Ovary (tissue), 9 donors: ENCODE data around the gene ABL1. TPM values are rescaled to one million over a fixed set of nuclear protein-coding genes. Genes with fewer than 3 reads are reported as not detected.

ENCODE experiments used
- DNase-seq, 5 donors: peaks; one replicate each; pipeline ENCODE4 v3.0.0-alpha.2; 2019 to 2020
- H3K27ac ChIP-seq, 2 donors: fragments of 200-600 bp; one replicate each; pipeline versions ENCODE4 v1.5.1 to v1.8.0; 2019 to 2022
- H3K27me3 ChIP-seq: fragments of 200-600 bp; one replicate; pipeline ENCODE4 v1.8.0; 2022
- H3K36me3 ChIP-seq: fragments of 200-600 bp; sonication (generic); one replicate; pipeline ENCODE4 v1.5.1; 2019
- H3K4me1 ChIP-seq: one replicate; pipeline ENCODE4 v1.8.1; 2013; ENCODE audit warnings: mild to moderate bottlenecking, moderate library complexity; ENCODE audit not compliant: insufficient read depth
- H3K4me3 ChIP-seq: fragments of 200-600 bp; sonication (generic); one replicate; pipeline ENCODE4 v1.5.1; 2017
- H3K9me3 ChIP-seq, 2 donors: fragments of 200-600 bp in 1 of 2; sonication (generic) in 1 of 2; one replicate each; pipeline versions ENCODE4 v1.5.1 to v1.8.1; 2013 to 2019; ENCODE audit warnings: mild to moderate bottlenecking in 1 of 2, moderate library complexity in 1 of 2
- EP300 ChIP-seq: sonication (generic); formaldehyde crosslinking; IDR thresholded peaks from one replicate; pipeline ENCODE4 v1.6.1; 2017; ENCODE audit warnings: antibody characterized with exemption
- POLR2A ChIP-seq: fragments of 450-650 bp; IDR thresholded peaks from one replicate; pipeline ENCODE4 v1.6.1; 2017; ENCODE audit warnings: antibody characterized with exemption, mild to moderate bottlenecking, moderate library complexity
- WGBS, 3 donors: extraction: QIAGEN DNeasy Blood & Tissue Kit in 1 of 3; methylation state at CpG; one replicate each; pipeline versions ENCODE4 v1.1.5 to v1.1.7; 2013 to 2017; 5-methylcytosine and 5-hydroxymethylcytosine counted together
- intact Hi-C, 4 donors: fragments of 100-400 bp; cut with DNase I; formaldehyde crosslinking; loops; one replicate each; pipeline versions ENCODE4 v1.11.0 to v1.15.1; 2022 to 2023
- polyA plus RNA-seq, 2 donors: library from polyadenylated mRNA; stranded (reverse); fragments of 200-250 nt in 1 of 2; fragments of 350-450 nt in 1 of 2; fragmentation: Illumina TruSeq in 1 of 2; extraction: RNeasy Lipid Tissue Mini Kit (QIAGEN cat#74804) in 1 of 2; gene quantifications; one replicate each; pipeline ENCODE4 v1.2.3, GENCODE V29; 2013 to 2014
- total RNA-seq, 7 donors: library from RNA; depleted of rRNA in 2 of 7; stranded (reverse); fragments of >200 nt in 2 of 7; fragmentation: NEBNext Ultra II Directional in 3 of 7; extraction: Animal tissue kit (Norgen Biotek cat#: 25700) in 3 of 7; gene quantifications; one replicate each; pipeline versions ENCODE4 v1.1.0 to v1.2.4, GENCODE V29; 2016 to 2023
- TF ChIP-seq, protein P1 (sequence below), 3 donors: fragments of 450-650 bp in 2 of 3; fragments of 200-600 bp in 1 of 3; IDR thresholded peaks; one replicate each; pipeline versions ENCODE4 v1.5.1 to v1.8.0; 2016 to 2022; ENCODE audit warnings: antibody characterized with exemption in 3 of 3, mild to moderate bottlenecking in 1 of 3
- donor health status: DM: no; HTN: no; CAD: no; lungs with moderate emphysema.
- donor health status: DM: no; HTN: no; CAD: no.
- donor health status: Bipolar disorder and iron deficiency.
- donor health status: DM: yes; HTN: yes; CAD: no.
- donor health status: DM: no; HTN: no; CAD: no.
- donor health status: DM: yes; HTN: yes; CAD: no.

ABL1 gene
- total and polyA plus RNA-seq, 9 donors: 39.4 to 112 (median 75.1) TPM

DNA sequence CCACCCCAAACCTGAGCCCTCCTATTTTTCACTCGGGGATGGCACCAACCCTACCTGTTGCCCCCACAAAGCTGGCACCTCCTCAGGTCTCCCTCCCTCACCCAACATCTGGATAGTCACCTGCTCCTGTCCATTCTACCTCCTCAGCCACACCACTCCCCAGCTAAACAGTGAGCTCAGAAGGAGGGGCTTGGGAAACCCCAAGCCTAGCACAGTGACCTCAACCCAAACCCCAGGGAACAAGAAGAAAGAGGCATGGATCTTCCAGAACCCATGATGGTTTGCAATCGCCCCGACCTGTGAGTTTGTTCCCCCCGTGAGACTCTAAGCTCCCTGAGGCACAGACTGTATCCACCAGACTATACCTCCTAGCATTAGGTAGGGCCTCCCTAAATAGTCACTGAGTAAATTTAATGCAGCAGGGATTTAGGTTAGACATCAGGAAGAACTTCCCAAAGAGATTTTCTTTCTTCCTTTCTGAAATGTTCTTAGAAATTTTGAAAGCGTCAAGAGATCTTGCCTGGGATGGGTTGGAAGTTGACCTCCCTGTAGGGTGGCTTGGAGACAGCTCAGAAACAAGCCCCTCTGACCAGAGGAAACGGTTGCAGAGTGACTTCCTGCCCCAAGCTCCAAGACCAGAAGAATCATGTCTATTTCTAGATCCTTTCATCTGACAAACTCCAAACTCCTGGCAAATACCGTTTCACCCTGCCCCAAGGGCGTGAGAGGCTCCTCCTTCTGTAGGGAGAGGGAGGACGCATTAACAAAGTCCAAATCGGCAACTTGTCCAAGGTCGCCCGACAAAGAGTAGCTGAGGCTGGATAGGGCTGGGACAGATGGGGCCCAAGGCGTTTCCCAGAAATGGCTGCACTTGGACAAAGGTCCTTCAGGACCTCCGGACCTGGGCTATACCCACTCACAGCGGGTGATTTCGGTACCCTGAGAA lies 99.9 kb downstream of the ABL1 start:
- H3K4me3 ChIP-seq: no peak overlapping the region
- 41 to 49% (median 44%) methylated on average over 16 of the region's 16 CpGs for WGBS, 3 donors
- H3K36me3 ChIP-seq: no peaks in the 10 kb centered on the region
- H3K27me3 ChIP-seq: peaks cover 5% of the 10 kb centered on the region
- intact Hi-C loops: loop anchor here in 3 of 4 donors (5.0 to 10.0 kb wide), 5 partner anchors 60 to 523 kb away; no protein-coding TSS in a partner anchor
- H3K27ac ChIP-seq: no peak overlapping the region
- DNase-seq: no peak
- H3K4me1 ChIP-seq: peaks cover 6% of the 10 kb centered on the region
- H3K9me3 ChIP-seq: no peaks in the 10 kb centered on the region
- TF ChIP-seq, protein P1, sequence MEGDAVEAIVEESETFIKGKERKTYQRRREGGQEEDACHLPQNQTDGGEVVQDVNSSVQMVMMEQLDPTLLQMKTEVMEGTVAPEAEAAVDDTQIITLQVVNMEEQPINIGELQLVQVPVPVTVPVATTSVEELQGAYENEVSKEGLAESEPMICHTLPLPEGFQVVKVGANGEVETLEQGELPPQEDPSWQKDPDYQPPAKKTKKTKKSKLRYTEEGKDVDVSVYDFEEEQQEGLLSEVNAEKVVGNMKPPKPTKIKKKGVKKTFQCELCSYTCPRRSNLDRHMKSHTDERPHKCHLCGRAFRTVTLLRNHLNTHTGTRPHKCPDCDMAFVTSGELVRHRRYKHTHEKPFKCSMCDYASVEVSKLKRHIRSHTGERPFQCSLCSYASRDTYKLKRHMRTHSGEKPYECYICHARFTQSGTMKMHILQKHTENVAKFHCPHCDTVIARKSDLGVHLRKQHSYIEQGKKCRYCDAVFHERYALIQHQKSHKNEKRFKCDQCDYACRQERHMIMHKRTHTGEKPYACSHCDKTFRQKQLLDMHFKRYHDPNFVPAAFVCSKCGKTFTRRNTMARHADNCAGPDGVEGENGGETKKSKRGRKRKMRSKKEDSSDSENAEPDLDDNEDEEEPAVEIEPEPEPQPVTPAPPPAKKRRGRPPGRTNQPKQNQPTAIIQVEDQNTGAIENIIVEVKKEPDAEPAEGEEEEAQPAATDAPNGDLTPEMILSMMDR (IDR thresholded peaks at IDR 0.05): no peak
- TF ChIP-seq EP300: no peak
- no peak for TF ChIP-seq POLR2A

DNA sequence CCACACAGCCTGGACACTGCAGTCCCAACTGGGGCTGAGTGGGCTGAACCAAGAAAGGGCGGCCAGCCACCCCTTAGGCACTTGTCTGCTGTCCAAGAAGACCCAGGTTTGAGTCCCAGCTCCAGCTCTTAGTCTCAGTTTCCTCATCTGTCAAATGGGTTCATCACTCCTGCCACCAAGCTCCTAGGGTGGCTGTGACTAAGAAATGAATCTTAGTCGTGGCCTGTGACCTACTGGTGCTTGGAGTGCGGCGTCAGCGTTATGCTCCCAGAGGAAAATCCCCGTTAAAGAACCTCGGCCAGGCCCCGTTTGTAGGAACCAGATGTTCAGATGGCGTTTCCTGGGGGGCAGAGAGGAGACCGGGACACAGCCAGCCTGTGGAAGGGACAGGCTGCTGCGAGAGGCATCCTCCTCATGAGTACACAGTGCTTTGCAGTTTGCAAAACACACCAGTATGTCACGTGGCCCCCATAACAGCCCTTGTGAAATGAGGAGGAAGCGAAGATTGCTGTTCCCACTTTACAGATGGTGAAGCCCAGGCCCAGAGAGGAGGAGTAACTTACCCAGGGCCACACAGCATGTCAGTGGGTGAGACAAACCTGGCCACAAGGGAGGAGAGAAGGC lies 100.7 kb downstream of the ABL1 start:
- Histone ChIP-seq H3K4me3 (no peak overlapping the region), H3K4me1 (peaks cover 6% of the 10 kb centered on the region), H3K27ac (no peak overlapping the region), H3K36me3 (no peaks in the 10 kb centered on the region), H3K27me3 (peaks cover 12% of the 10 kb centered on the region), H3K9me3 (no peaks in the 10 kb centered on the region)
- 73 to 77% (median 74%) methylated on average over 13 of the region's 13 CpGs for WGBS, 3 donors
- DNase-seq: peak in 1 of 5 donors; percentile 15
- TF ChIP-seq POLR2A: no peak
- no peak for TF ChIP-seq EP300
- TF ChIP-seq, protein P1 (IDR thresholded peaks at IDR 0.05): no peak
- intact Hi-C loops: loop anchor here in 3 of 4 donors (5.0 to 10.0 kb wide), 5 partner anchors 61 to 523 kb away; no protein-coding TSS in a partner anchor

DNA sequence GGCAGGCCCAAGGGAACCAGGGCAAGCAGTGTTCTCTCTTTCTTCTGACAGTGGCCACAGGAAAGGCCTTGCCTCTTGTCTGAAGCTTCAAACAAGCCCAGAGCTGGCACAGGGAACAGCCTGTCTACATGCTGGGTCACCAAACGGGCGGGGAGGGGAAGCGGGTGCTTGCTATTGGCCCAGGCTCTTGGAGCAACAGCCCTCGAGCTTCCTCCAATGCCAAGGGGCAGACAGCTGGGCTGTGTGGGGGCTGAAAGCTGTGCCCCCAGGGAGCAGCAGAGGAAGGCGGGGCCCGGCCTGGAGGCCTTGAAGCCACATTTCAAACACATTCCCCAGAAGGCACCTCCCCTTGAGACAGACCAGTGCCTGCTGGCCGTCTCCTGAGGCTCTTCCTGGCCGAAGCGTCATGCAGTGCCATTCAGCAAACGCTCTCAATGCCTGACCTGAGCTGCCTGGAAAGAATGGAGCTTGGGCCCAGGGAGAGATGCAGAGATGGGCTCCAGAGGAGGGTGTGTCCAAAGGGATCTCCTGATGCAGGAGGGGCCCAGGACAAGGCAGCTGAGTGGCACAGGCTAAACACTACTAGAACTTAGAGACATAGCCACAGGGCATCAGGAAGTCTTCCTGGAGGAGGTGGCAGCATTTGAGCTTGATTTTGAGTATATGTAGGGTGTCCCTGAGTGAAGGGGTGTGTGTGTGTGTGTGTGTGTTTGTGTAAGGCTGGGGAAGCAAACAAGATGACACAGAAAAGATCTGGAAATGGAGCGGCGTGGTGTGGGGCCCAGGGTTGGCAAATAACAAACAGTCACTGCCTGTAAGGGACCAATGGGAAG lies 101.4 kb downstream of the ABL1 start:
- H3K9me3 ChIP-seq: no peaks in the 10 kb centered on the region
- no peak for TF ChIP-seq EP300
- no peaks in the 10 kb centered on the region for H3K36me3 ChIP-seq
- peaks cover 6% of the 10 kb centered on the region for H3K4me1 ChIP-seq
- no peak overlapping the region for H3K27ac ChIP-seq
- intact Hi-C loops: loop anchor here in 3 of 4 donors (5.0 to 10.0 kb wide), 5 partner anchors 62 to 524 kb away; no protein-coding TSS in a partner anchor
- H3K4me3 ChIP-seq: no peak overlapping the region
- WGBS, 3 donors: 19 to 25% (median 22%) methylated on average over 12 of the region's 12 CpGs
- H3K27me3 ChIP-seq: peaks cover 12% of the 10 kb centered on the region
- DNase-seq: peak in 4 of 5 donors; percentile 49 to 77 (median 61)

Other genes with a start within 250 kb of the ABL1 start
- not detected for gene PRDM12, start 170.7 kb upstream of the ABL1 start, total RNA-seq
- not detected for gene PRDM12, start 170.7 kb upstream of the ABL1 start, polyA plus RNA-seq
- 10 to 100 TPM; 14.7 to 40.1 (median 33.8) TPM for gene EXOSC2, start 141.5 kb upstream of the ABL1 start, total RNA-seq
- gene EXOSC2, start 141.5 kb upstream of the ABL1 start, polyA plus RNA-seq: 10 to 100 TPM; 21.5 to 32.7 TPM
- gene QRFP, start 61.6 kb downstream of the ABL1 start, total RNA-seq: not detected
- gene QRFP, start 61.6 kb downstream of the ABL1 start, polyA plus RNA-seq: not detected
- under 1 TPM in 5 of 7 donors, not detected in 2; 0.08 to 0.45 (median 0.13) TPM for gene FIBCD1, start 104.0 kb downstream of the ABL1 start, total RNA-seq
- gene FIBCD1, start 104.0 kb downstream of the ABL1 start, polyA plus RNA-seq: under 1 TPM in 1 of 2 donors, not detected in 1; 0.06 TPM
- 1 to 10 TPM in 6 of 7 donors, under 1 TPM in 1; 0.48 to 5.7 (median 1.8) TPM for gene LAMC3, start 173.9 kb downstream of the ABL1 start, total RNA-seq
- gene LAMC3, start 173.9 kb downstream of the ABL1 start, polyA plus RNA-seq: 1 to 10 TPM in 1 of 2 donors, under 1 TPM in 1; 0.63 to 3.3 TPM